ENCODE measurements around the gene COL11A2. TPM values are rescaled to one million over a fixed set of nuclear protein-coding genes. Genes with fewer than 3 reads are reported as not detected.

COL11A2 gene
- polyA plus RNA-seq, 1 of the 3 experiments (the other 2 are of a cell fraction): 0.99 TPM

GRCh38 chr6:33169291-33170175, 22.7 kb downstream of the COL11A2 start:
- no peak overlapping the region for H3K4me2 ChIP-seq
- no peaks in the 10 kb centered on the region for H3K9me3 ChIP-seq
- H3K9ac ChIP-seq: no peak overlapping the region
- no peaks in the 10 kb centered on the region for H3K9me2 ChIP-seq
- H3K79me2 ChIP-seq (ENCODE audit: insufficient read depth): no peaks in the 10 kb centered on the region
- TF ChIP-seq TAF1 (IDR thresholded peaks at IDR 0.05; ENCODE audit: borderline replicate concordance, low read depth, low read length): no peak
- no peak for TF ChIP-seq FOXM1 (IDR thresholded peaks at IDR 0.05; ENCODE audit: low read depth)
- TF ChIP-seq NRF1 (IDR thresholded peaks at IDR 0.05; ENCODE audit: low read depth, low read length): no peak
- no peak for TF ChIP-seq ELF1 (IDR thresholded peaks at IDR 0.05)
- no peak for TF ChIP-seq MAX (IDR thresholded peaks at IDR 0.05; ENCODE audit: low read depth)
- no peak for TF ChIP-seq SMC3 (IDR thresholded peaks at IDR 0.05; ENCODE audit: low read depth, low read length)
- no peak for TF ChIP-seq USF1 (IDR thresholded peaks at IDR 0.05; ENCODE audit: borderline replicate concordance, low read depth)
- no peak for TF ChIP-seq MEF2A (IDR thresholded peaks at IDR 0.05; ENCODE audit: borderline replicate concordance, low read depth)
- TF ChIP-seq FOXJ3 (CRISPR knock-in tag; IDR thresholded peaks at IDR 0.05): no peak
- no peak for TF ChIP-seq TEAD4 (IDR thresholded peaks at IDR 0.05; ENCODE audit: borderline replicate concordance, insufficient read depth)
- no peak for TF ChIP-seq REST (IDR thresholded peaks at IDR 0.05; ENCODE audit: low read depth, low read length)
- no peak for TF ChIP-seq MXI1 (IDR thresholded peaks at IDR 0.05; ENCODE audit: low read depth, low read length)
- no peak for TF ChIP-seq FOSL2 (IDR thresholded peaks at IDR 0.05; ENCODE audit: borderline replicate concordance, low read depth)
- no peak for TF ChIP-seq EZH2phosphoT487 (IDR thresholded peaks at IDR 0.05; ENCODE audit: borderline replicate concordance, low read depth)
- no peak for TF ChIP-seq CTCF (IDR thresholded peaks at IDR 0.05)
- TF ChIP-seq RXRA (IDR thresholded peaks at IDR 0.05; ENCODE audit: borderline replicate concordance, low read depth): no peak
- no peak for TF ChIP-seq RAD21 (IDR thresholded peaks at IDR 0.05; ENCODE audit: low read length)
- TF ChIP-seq SIN3A (IDR thresholded peaks at IDR 0.05; ENCODE audit: borderline replicate concordance, low read depth, low read length): no peak
- no peak for TF ChIP-seq RCOR1 (IDR thresholded peaks at IDR 0.05; ENCODE audit: low read length)
- WGBS (ENCODE audit: low lambda C conversion rate): 86% methylated on average over 8 of the region's 10 CpGs
- no peaks in the 10 kb centered on the region for H3K36me3 ChIP-seq (replicated peaks in 1 of 2; ENCODE audit: control insufficient read depth in 1 of 2, insufficient read depth in 2 of 2, low read length in 1 of 2)
- H3K4me1 ChIP-seq (ENCODE audit: control insufficient read depth in 1 of 2, insufficient read depth in 2 of 2, low read depth in 1 of 2, low read length in 1 of 2): no peaks in the 10 kb centered on the region
- ChIA-PET POLR2A (no interaction called here), CTCF (interaction anchor here (0.6 kb wide), 1 partner anchor 8 kb away, joined by 3 read pairs; no protein-coding TSS in a partner anchor)
- no peaks in the 10 kb centered on the region for H4K20me1 ChIP-seq (ENCODE audit: insufficient read depth)
- H3K4me3 ChIP-seq (ENCODE audit: low read depth in 2 of 2, low read length in 1 of 2): no peak overlapping the region
- no peaks in the 10 kb centered on the region for H3F3A ChIP-seq (replicated peaks; ENCODE audit: insufficient read depth)
- no peak overlapping the region for H2AFZ ChIP-seq (ENCODE audit: low read depth)
- no peak overlapping the region for H3K27ac ChIP-seq (ENCODE audit: low read depth in 2 of 2, low read length in 1 of 2)
- H3K27me3 ChIP-seq (ENCODE audit: insufficient read depth): no peaks in the 10 kb centered on the region
- DNase-seq: no peak

All from SK-N-SH (cell line).